RWPE1 (cell line): ENCODE results near the gene AP2B1.
"Not testable (repeated sequence)": the region's sequence is repeated elsewhere in the genome, so short reads cannot be mapped to it uniquely, and the experiment has no call there.

Experiments used
- CTCF ChIA-PET: fragments of 350-600 bp; sonication (Branson Sonifier 250); formaldehyde crosslinking; extraction: SDS; loops from one replicate; lab custom pipeline; 2021; lab: Yijun Ruan, JAX
- POLR2A ChIA-PET: fragments of 400-600 bp; formaldehyde crosslinking; extraction: SDS; loops from one replicate; lab custom pipeline; 2020; ENCODE audit warnings: antibody characterized with exemption; ENCODE audit not compliant: low non-redundant PET; lab: Yijun Ruan, JAX
- DNase-seq: peaks from one replicate; pipeline ENCODE4 v3.0.0; 2012; ENCODE audit warnings: low spot score
- H3K27ac ChIP-seq: fragments of 450-650 bp; 2 replicates; pipeline ENCODE4 v1.5.1; 2017
- CTCF ChIP-seq: fragments of 450-650 bp; conservative IDR thresholded peaks from 2 replicates; pipeline ENCODE4 v1.5.1; 2017; ENCODE audit warnings: low read depth, mild to moderate bottlenecking

AP2B1 gene

GRCh38 chr17:35701491-35701890 is 114.4 kb downstream of the AP2B1 start:
- no peak for DNase-seq
- no peak overlapping the region for H3K27ac ChIP-seq
- TF ChIP-seq CTCF: no peak
- ChIA-PET POLR2A (no interaction called here), CTCF (no interaction called here)

DNA sequence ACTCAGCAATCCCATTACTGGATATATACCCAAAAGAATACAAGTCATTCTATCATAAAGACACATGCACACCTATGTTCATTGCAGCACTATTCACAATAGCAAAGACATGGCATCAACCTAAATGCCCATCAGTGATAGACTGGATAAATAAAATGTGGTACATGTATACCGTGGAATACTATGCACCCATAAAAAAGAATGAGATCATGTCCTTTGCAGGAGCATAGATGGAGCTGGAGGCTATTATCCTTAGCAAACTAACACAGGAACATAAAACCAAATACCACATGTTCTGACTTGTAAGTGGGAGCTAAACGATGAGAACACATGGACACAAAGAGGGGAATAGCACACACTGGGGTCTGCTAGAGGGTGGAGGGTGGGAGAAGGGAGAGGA is 116.2 kb downstream of the AP2B1 start:
- CTCF ChIA-PET: interaction anchor here (0.7 kb wide), 1 partner anchor 90 kb away, joined by 3 read pairs; no protein-coding TSS in a partner anchor
- DNase-seq: not testable (repeated sequence)

GRCh38 chr17:35705230-35705629 is 118.1 kb downstream of the AP2B1 start:
- TF ChIP-seq CTCF: no peak
- ChIA-PET CTCF (interaction anchor here (0.6 to 0.8 kb wide), 2 partner anchors 32 to 37 kb away, joined by 3 to 5 read pairs; no protein-coding TSS in a partner anchor), POLR2A (no interaction called here)
- no peak for DNase-seq
- no peak overlapping the region for H3K27ac ChIP-seq

More for the DNA sequence above, 116.2 kb downstream of the AP2B1 start:
- H3K27ac ChIP-seq, POLR2A ChIA-PET: not testable (repeated sequence)

- ChIA-PET POLR2A (no interaction called here), CTCF (interaction anchor here (0.6 to 0.8 kb wide), 2 partner anchors 32 to 37 kb away, joined by 3 to 5 read pairs; no protein-coding TSS in a partner anchor)
- no peak for DNase-seq
- H3K27ac ChIP-seq: no peak overlapping the region
- no peak for TF ChIP-seq CTCF
These were observed 118.6 kb downstream of the AP2B1 start for GRCh38 chr17:35705705-35706104.

- POLR2A ChIA-PET: no interaction called here
- H3K27ac ChIP-seq: no peak overlapping the region
- no peak for TF ChIP-seq CTCF
- CTCF ChIA-PET: interaction anchor here (1.7 kb wide), 1 partner anchor 40 kb away, joined by 4 read pairs; no protein-coding TSS in a partner anchor
- no peak for DNase-seq
These were observed 121.0 kb downstream of the AP2B1 start for GRCh38 chr17:35708149-35708548.

- no peak for TF ChIP-seq CTCF
- no peak overlapping the region for H3K27ac ChIP-seq
- CTCF ChIA-PET: interaction anchor here (0.6 to 1.7 kb wide), 3 partner anchors 9 to 39 kb away, joined by 3 to 4 read pairs (median 4); no protein-coding TSS in a partner anchor
- POLR2A ChIA-PET: no interaction called here
- DNase-seq: no peak
These were observed 121.8 kb downstream of the AP2B1 start for GRCh38 chr17:35708951-35709350.

DNA sequence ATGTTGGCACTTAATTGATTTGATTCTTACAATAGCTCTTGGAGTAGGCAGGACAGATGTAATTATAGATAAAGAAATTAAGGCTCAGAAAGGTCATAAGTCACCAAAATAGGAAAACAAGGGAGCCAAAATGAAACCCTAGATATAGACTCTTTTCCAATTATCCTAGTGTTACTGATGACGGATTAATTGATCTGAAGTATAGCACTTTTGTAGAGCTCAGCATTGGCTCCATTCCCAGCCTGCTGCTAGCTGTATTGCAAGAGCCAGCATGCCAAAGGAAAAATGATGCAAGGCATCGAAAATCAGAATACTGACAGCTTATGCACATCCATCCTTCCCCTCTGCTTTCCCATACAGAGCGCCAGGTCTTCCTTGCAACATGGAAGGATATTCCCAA is 122.8 kb downstream of the AP2B1 start:
- POLR2A ChIA-PET: no interaction called here

More for the DNA sequence above, 122.8 kb downstream of the AP2B1 start:
- TF ChIP-seq CTCF: no peak
- no peak overlapping the region for H3K27ac ChIP-seq
- DNase-seq: no peak
- CTCF ChIA-PET: interaction anchor here (0.5 to 1.1 kb wide), 5 partner anchors 9 to 561 kb away, joined by 3 to 5 read pairs (median 3); no protein-coding TSS in a partner anchor
